Endodermal cell (in vitro differentiated cells): Measurements from ENCODE around the gene PCDH10. TPM values are rescaled to one million over a fixed set of nuclear protein-coding genes. Genes with fewer than 3 reads are reported as not detected.
A peak's percentile ranks its signal among the peaks of the same experiment; 100 is the strongest.

Source experiments
- DNase-seq: peaks from one replicate; pipeline ENCODE4 v3.0.0-alpha.2; 2017
- H3K27ac ChIP-seq: 2 replicates; pipeline ENCODE4 v1.5.1; 2013; ENCODE audit warnings: mild to moderate bottlenecking, low read depth, low read length, moderate library complexity
- H3K27me3 ChIP-seq: 2 replicates; pipeline ENCODE4 v1.6.1; 2013; ENCODE audit warnings: mild to moderate bottlenecking, low read length, moderate library complexity; ENCODE audit not compliant: insufficient read depth, control insufficient read depth, poor library complexity, severe bottlenecking
- H3K36me3 ChIP-seq: 2 replicates; pipeline ENCODE4 v1.7.0; 2013; ENCODE audit warnings: mild to moderate bottlenecking, low read length, moderate library complexity; ENCODE audit not compliant: control insufficient read depth, insufficient read depth
- H3K4me1 ChIP-seq: one replicate; pipeline ENCODE4 v1.7.0; 2013; ENCODE audit warnings: low read length; ENCODE audit not compliant: control insufficient read depth, insufficient read depth
- H3K4me3 ChIP-seq: 2 replicates; pipeline ENCODE4 v1.5.1; 2013; ENCODE audit warnings: mild to moderate bottlenecking, low read length, moderate library complexity
- H3K9ac ChIP-seq: 2 replicates; pipeline ENCODE4 v1.6.1; 2013; ENCODE audit warnings: mild to moderate bottlenecking, low read length, moderate library complexity; ENCODE audit not compliant: poor library complexity, severe bottlenecking; ENCODE audit errors: extremely low read depth
- H3K9me3 ChIP-seq: 2 replicates; pipeline ENCODE4 v1.6.1; 2013; ENCODE audit warnings: mild to moderate bottlenecking, low read length, moderate library complexity; ENCODE audit not compliant: control insufficient read depth
- H3K27ac Mint-ChIP-seq: 2 replicates; pipeline ENCODE4 v1.8.0; 2020; ENCODE audit warnings: mixed read lengths
- H3K27me3 Mint-ChIP-seq: 2 replicates; pipeline ENCODE4 v1.8.0; 2021; ENCODE audit warnings: mild to moderate bottlenecking, mixed read lengths; ENCODE audit not compliant: insufficient read depth
- H3K36me3 Mint-ChIP-seq: 2 replicates; pipeline ENCODE4 v1.8.0; 2020; ENCODE audit warnings: low read depth, mixed read lengths
- H3K4me1 Mint-ChIP-seq: 2 replicates; pipeline ENCODE4 v1.8.0; 2020; ENCODE audit warnings: mixed read lengths
- H3K4me3 Mint-ChIP-seq: 2 replicates; pipeline ENCODE4 v1.8.0; 2020; ENCODE audit warnings: mild to moderate bottlenecking, moderate library complexity, mixed read lengths
- H3K9me3 Mint-ChIP-seq: 2 replicates; pipeline ENCODE4 v1.8.0; 2020; ENCODE audit warnings: mild to moderate bottlenecking, mixed read lengths
- WGBS, 2 experiments: methylation state at CpG; one replicate each; pipeline versions ENCODE4 v1.1.5 to v1.1.7; 2013; ENCODE audit warnings: missing lambda C conversion rate in 2 of 2, mixed read lengths in 1 of 2; ENCODE audit not compliant: insufficient coverage in 1 of 2, insufficient read length in 1 of 2; 5-methylcytosine and 5-hydroxymethylcytosine counted together
- total RNA-seq, 2 donors: library from RNA; stranded (reverse); fragmentation: NEBNext Ultra II Directional in 1 of 2; extraction: Animal tissue kit (Norgen Biotek cat#: 25700) in 1 of 2; gene quantifications; 2 replicates in 1 of 2; 3 replicates in 1 of 2; pipeline ENCODE4 v1.2.1, GENCODE V29; 2021
- TF ChIP-seq, protein P1 (sequence below): fragments of 200-600 bp; sonication (generic); conservative IDR thresholded peaks from 2 replicates; pipeline ENCODE4 v1.5.0; 2021; ENCODE audit warnings: antibody characterized with exemption, mild to moderate bottlenecking

Gene PCDH10
- total RNA-seq, 2 donors from 2014 or later = 111 to 139 TPM

DNA sequence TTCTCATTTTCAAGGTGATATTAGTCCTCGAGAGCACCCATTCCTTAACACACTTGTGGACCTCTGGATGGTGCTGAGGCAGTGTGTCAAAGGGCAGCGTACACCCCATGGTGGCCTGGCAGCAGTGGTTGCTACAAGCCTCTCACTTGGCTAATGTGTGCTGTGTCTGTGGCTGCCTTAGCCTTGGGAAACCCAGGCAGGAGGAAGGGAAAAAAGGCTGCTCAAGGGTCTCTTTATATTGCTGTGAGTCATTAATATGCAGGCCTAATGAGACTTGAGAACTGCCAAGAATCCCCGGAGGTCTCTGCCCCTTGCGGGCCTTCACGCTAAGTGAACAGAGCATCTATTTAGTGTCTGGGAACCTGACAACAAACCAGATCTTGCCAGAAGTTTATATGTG is 7.0 kb downstream of the PCDH10 start:
- peaks cover 39% of the 10 kb centered on the region for H3K4me1 Mint-ChIP-seq
- H3K27me3 Mint-ChIP-seq = no peaks in the 10 kb centered on the region
- H3K36me3 Mint-ChIP-seq = peaks cover 38% of the 10 kb centered on the region
- DNase-seq = peak; percentile 60
- WGBS, 2 experiments = 56 to 77% methylated on average over 3 to 5 of the region's 5 CpGs
- TF ChIP-seq, protein P1, sequence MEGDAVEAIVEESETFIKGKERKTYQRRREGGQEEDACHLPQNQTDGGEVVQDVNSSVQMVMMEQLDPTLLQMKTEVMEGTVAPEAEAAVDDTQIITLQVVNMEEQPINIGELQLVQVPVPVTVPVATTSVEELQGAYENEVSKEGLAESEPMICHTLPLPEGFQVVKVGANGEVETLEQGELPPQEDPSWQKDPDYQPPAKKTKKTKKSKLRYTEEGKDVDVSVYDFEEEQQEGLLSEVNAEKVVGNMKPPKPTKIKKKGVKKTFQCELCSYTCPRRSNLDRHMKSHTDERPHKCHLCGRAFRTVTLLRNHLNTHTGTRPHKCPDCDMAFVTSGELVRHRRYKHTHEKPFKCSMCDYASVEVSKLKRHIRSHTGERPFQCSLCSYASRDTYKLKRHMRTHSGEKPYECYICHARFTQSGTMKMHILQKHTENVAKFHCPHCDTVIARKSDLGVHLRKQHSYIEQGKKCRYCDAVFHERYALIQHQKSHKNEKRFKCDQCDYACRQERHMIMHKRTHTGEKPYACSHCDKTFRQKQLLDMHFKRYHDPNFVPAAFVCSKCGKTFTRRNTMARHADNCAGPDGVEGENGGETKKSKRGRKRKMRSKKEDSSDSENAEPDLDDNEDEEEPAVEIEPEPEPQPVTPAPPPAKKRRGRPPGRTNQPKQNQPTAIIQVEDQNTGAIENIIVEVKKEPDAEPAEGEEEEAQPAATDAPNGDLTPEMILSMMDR = no peak
- Histone ChIP-seq H3K4me1 (no peaks in the 10 kb centered on the region), H3K36me3 (peaks cover 46% of the 10 kb centered on the region), H3K27ac (no peak overlapping the region), H3K9me3 (no peaks in the 10 kb centered on the region), H3K27me3 (no peaks in the 10 kb centered on the region), H3K4me3 (peak overlapping the region; percentile 98), H3K9ac (no peak overlapping the region)
- no peak overlapping the region for H3K27ac Mint-ChIP-seq
- H3K9me3 Mint-ChIP-seq = no peaks in the 10 kb centered on the region
- peak overlapping the region; percentile 97 for H3K4me3 Mint-ChIP-seq

DNA sequence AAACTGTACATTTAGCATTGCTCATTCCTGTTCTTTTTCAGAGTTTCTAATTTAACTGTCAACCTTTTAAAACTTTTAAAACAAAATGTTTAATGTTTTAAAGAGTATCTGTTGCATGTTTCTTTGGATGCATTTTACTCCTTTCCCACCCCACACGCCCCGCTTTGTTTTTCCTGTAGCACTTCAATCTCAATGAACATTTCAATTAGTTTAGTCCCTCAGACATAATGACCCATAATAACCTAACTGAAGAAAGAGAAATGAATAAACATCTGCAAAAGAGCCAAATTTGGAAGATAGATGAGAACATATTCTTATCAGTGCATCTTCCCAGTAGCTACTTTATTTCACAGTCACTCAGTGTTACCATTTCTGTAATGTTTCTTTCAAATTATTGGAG is 7.5 kb downstream of the PCDH10 start:
- Histone ChIP-seq H3K9me3 (no peaks in the 10 kb centered on the region), H3K36me3 (peaks cover 46% of the 10 kb centered on the region), H3K27ac (no peak overlapping the region), H3K4me3 (peak overlapping the region; percentile 98), H3K27me3 (no peaks in the 10 kb centered on the region), H3K9ac (no peak overlapping the region), H3K4me1 (no peaks in the 10 kb centered on the region)
- Mint-ChIP-seq H3K4me3 (peak overlapping the region; percentile 97), H3K4me1 (peaks cover 39% of the 10 kb centered on the region), H3K36me3 (peaks cover 38% of the 10 kb centered on the region), H3K27me3 (no peaks in the 10 kb centered on the region), H3K9me3 (no peaks in the 10 kb centered on the region), H3K27ac (no peak overlapping the region)
- DNase-seq = no peak
- 95% methylated on average over 2 of the region's 2 CpGs; no CpG with 5 or more reads in 1 of the 2 experiments for WGBS, 2 experiments
- TF ChIP-seq, protein P1 = no peak

DNA sequence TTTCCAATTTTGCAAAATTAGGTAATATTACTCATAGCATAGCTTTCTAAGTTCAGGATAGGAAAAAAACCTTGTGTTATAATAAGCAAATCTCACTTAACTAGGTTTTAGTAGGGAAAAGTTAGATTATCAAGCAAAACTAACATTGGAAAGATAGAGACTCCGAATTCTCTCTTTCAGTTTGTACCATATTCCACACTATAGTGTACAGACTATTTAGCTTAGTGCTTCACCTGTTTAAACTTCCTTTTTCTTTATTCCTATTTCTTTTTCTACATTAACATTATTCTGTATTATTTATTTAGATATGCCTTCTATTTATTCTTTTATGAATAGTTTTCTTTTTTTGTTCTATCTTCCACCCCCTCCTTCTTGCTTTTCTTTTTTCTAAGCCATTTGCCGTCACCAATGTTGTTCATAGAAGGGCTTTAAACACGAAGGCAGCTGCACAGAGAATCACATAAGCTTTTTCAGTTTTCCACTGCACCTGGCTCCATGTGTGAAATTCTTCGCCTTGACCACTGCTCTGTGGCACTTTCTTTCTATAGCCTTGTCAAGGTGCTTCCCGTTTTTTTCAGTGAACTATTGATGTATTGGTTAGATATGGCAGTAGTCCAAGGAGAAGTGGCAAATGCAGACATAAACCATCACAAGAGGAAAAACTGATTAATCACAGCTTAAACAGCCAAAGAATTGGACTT is 8.5 kb downstream of the PCDH10 start:
- H3K4me3 Mint-ChIP-seq = no peak overlapping the region
- 86 to 96% methylated on average over 3 to 5 of the region's 5 CpGs for WGBS, 2 experiments
- H3K36me3 ChIP-seq = peaks cover 52% of the 10 kb centered on the region
- TF ChIP-seq, protein P1 = no peak
- H3K27me3 ChIP-seq = no peaks in the 10 kb centered on the region
- H3K9me3 ChIP-seq = no peaks in the 10 kb centered on the region
- H3K4me3 ChIP-seq = peak overlapping the region; percentile 98
- H3K4me1 Mint-ChIP-seq = peaks cover 48% of the 10 kb centered on the region
- no peak overlapping the region for H3K9ac ChIP-seq
- no peaks in the 10 kb centered on the region for H3K27me3 Mint-ChIP-seq
- peaks cover 39% of the 10 kb centered on the region for H3K36me3 Mint-ChIP-seq
- DNase-seq = no peak
- no peaks in the 10 kb centered on the region for H3K9me3 Mint-ChIP-seq
- no peak overlapping the region for H3K27ac ChIP-seq
- H3K4me1 ChIP-seq = peaks cover 3% of the 10 kb centered on the region
- no peak overlapping the region for H3K27ac Mint-ChIP-seq
